ENCODE results near the gene CBLC. TPM values are rescaled to one million over a fixed set of nuclear protein-coding genes. Genes with fewer than 3 reads are reported as not detected.
A peak's percentile ranks its signal among the peaks of the same experiment; 100 is the strongest.

Gene CBLC
- total RNA-seq, 1 experiment from 2014 or later, result 54.3 TPM

GRCh38 chr19:44731081-44731480 is 46.6 kb upstream of the CBLC start:
- intact Hi-C loops (cut with micrococcal nuclease; ENCODE audit: unreplicated experiment), result no loop called here

GRCh38 chr19:44731622-44732021 is 46.1 kb upstream of the CBLC start:
- DNase-seq, result no peak

More at GRCh38 chr19:44731081-44731480, 46.6 kb upstream of the CBLC start:
- no TSS peak for BruUV-seq (replicated peaks)
- peaks cover 23% of the 10 kb centered on the region for H3K36me3 Mint-ChIP-seq (ENCODE audit: insufficient read depth, unreplicated experiment)
- CTCF ChIA-PET, result no interaction called here
- H3K4me1 Mint-ChIP-seq (ENCODE audit: low read depth, unreplicated experiment), result peaks cover 44% of the 10 kb centered on the region
- H3K27ac Mint-ChIP-seq (ENCODE audit: unreplicated experiment), result no peak overlapping the region
- no peaks in the 10 kb centered on the region for H3K9me3 Mint-ChIP-seq (ENCODE audit: low read depth, unreplicated experiment)
- no peaks in the 10 kb centered on the region for H3K27me3 Mint-ChIP-seq (ENCODE audit: unreplicated experiment)
- no peak overlapping the region for H3K4me3 Mint-ChIP-seq (ENCODE audit: low read depth, unreplicated experiment)
- no peak for DNase-seq
- TF ChIP-seq, protein P1, sequence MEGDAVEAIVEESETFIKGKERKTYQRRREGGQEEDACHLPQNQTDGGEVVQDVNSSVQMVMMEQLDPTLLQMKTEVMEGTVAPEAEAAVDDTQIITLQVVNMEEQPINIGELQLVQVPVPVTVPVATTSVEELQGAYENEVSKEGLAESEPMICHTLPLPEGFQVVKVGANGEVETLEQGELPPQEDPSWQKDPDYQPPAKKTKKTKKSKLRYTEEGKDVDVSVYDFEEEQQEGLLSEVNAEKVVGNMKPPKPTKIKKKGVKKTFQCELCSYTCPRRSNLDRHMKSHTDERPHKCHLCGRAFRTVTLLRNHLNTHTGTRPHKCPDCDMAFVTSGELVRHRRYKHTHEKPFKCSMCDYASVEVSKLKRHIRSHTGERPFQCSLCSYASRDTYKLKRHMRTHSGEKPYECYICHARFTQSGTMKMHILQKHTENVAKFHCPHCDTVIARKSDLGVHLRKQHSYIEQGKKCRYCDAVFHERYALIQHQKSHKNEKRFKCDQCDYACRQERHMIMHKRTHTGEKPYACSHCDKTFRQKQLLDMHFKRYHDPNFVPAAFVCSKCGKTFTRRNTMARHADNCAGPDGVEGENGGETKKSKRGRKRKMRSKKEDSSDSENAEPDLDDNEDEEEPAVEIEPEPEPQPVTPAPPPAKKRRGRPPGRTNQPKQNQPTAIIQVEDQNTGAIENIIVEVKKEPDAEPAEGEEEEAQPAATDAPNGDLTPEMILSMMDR (IDR thresholded peaks at IDR 0.05; ENCODE audit: unreplicated experiment), result no peak

GRCh38 chr19:44732235-44733014 is 45.3 kb upstream of the CBLC start:
- Mint-ChIP-seq H3K4me3 (ENCODE audit: low read depth, unreplicated experiment) (no peak overlapping the region), H3K4me1 (ENCODE audit: low read depth, unreplicated experiment) (peaks cover 43% of the 10 kb centered on the region), H3K9me3 (ENCODE audit: low read depth, unreplicated experiment) (no peaks in the 10 kb centered on the region), H3K27ac (ENCODE audit: unreplicated experiment) (no peak overlapping the region), H3K27me3 (ENCODE audit: unreplicated experiment) (no peaks in the 10 kb centered on the region), H3K36me3 (ENCODE audit: insufficient read depth, unreplicated experiment) (peaks cover 19% of the 10 kb centered on the region)
- TF ChIP-seq, protein P1 (IDR thresholded peaks at IDR 0.05; ENCODE audit: unreplicated experiment), result no peak
- intact Hi-C loops (cut with micrococcal nuclease; ENCODE audit: unreplicated experiment), result no loop called here
- CTCF ChIA-PET, result interaction anchor here (1.3 to 1.4 kb wide), 2 partner anchors 33 to 39 kb away, joined by 3 read pairs; no protein-coding TSS in a partner anchor
- DNase-seq, result no peak
- BruUV-seq (replicated peaks), result no TSS peak

More at GRCh38 chr19:44731622-44732021, 46.1 kb upstream of the CBLC start:
- no peak overlapping the region for H3K4me3 Mint-ChIP-seq (ENCODE audit: low read depth, unreplicated experiment)
- no peaks in the 10 kb centered on the region for H3K9me3 Mint-ChIP-seq (ENCODE audit: low read depth, unreplicated experiment)
- TF ChIP-seq, protein P1 (IDR thresholded peaks at IDR 0.05; ENCODE audit: unreplicated experiment), result no peak
- BruUV-seq (replicated peaks), result no TSS peak
- CTCF ChIA-PET, result interaction anchor here (1.3 to 1.4 kb wide), 2 partner anchors 34 to 39 kb away, joined by 3 read pairs; no protein-coding TSS in a partner anchor
- no peaks in the 10 kb centered on the region for H3K27me3 Mint-ChIP-seq (ENCODE audit: unreplicated experiment)
- intact Hi-C loops (cut with micrococcal nuclease; ENCODE audit: unreplicated experiment), result no loop called here
- peaks cover 19% of the 10 kb centered on the region for H3K36me3 Mint-ChIP-seq (ENCODE audit: insufficient read depth, unreplicated experiment)
- no peak overlapping the region for H3K27ac Mint-ChIP-seq (ENCODE audit: unreplicated experiment)
- H3K4me1 Mint-ChIP-seq (ENCODE audit: low read depth, unreplicated experiment), result peaks cover 38% of the 10 kb centered on the region

GRCh38 chr19:44734357-44734756 is 43.3 kb upstream of the CBLC start:
- CTCF ChIA-PET, result interaction anchor here (0.6 to 0.7 kb wide), 2 partner anchors 27 to 87 kb away, joined by 3 to 4 read pairs; no protein-coding TSS in a partner anchor
- intact Hi-C loops (cut with micrococcal nuclease; ENCODE audit: unreplicated experiment), result no loop called here
- no peak overlapping the region for H3K4me3 Mint-ChIP-seq (ENCODE audit: low read depth, unreplicated experiment)

More at GRCh38 chr19:44734357-44734756, 43.3 kb upstream of the CBLC start:
- TF ChIP-seq, protein P1 (IDR thresholded peaks at IDR 0.05; ENCODE audit: unreplicated experiment), result no peak
- Mint-ChIP-seq H3K4me1 (ENCODE audit: low read depth, unreplicated experiment) (peaks cover 52% of the 10 kb centered on the region), H3K27me3 (ENCODE audit: unreplicated experiment) (no peaks in the 10 kb centered on the region), H3K9me3 (ENCODE audit: low read depth, unreplicated experiment) (no peaks in the 10 kb centered on the region), H3K27ac (ENCODE audit: unreplicated experiment) (peak overlapping the region; percentile 75), H3K36me3 (ENCODE audit: insufficient read depth, unreplicated experiment) (peaks cover 26% of the 10 kb centered on the region)
- no TSS peak for BruUV-seq (replicated peaks)
- no peak for DNase-seq

All from Calu3 (cell line).